Renal cortex interstitium (tissue), 11 donors: ENCODE data around the gene MTFR1L. TPM values are rescaled to one million over a fixed set of nuclear protein-coding genes. Genes with fewer than 3 reads are reported as not detected.

Experiments used
- DNase-seq, 11 donors: peaks; one replicate each; pipeline ENCODE4 v3.0.0-alpha.2; 2013; ENCODE audit warnings: low read depth in 9 of 11, low spot score in 4 of 11; ENCODE audit errors: extremely low read depth in 1 of 11
- polyA plus RNA-seq, 3 donors: library from polyadenylated mRNA; unstranded; fragments of 120-200 nt; gene quantifications; one replicate each; pipeline ENCODE4 v1.2.1, GENCODE V29; 2013; ENCODE audit not compliant: insufficient read length in 3 of 3

MTFR1L gene
- polyA plus RNA-seq, 3 donors: 91.0 to 103 (median 97.6) TPM

GRCh38 chr1:25814549-25815087 is 5.1 kb upstream of the MTFR1L start:
- no peak for DNase-seq

- DNase-seq: no peak
These were observed 4.3 kb upstream of the MTFR1L start for GRCh38 chr1:25815208-25816111.

GRCh38 chr1:25816112-25816718 is 3.5 kb upstream of the MTFR1L start:
- no peak for DNase-seq

- DNase-seq: no peak
These were observed 1.8 kb upstream of the MTFR1L start for GRCh38 chr1:25817840-25818501.

- DNase-seq: no peak
These were observed 1.2 kb upstream of the MTFR1L start for GRCh38 chr1:25818569-25818968.

GRCh38 chr1:25820247-25821111 is 725 bp downstream of the MTFR1L start:
- no peak for DNase-seq

GRCh38 chr1:25821112-25821476 is 1.3 kb downstream of the MTFR1L start:
- no peak for DNase-seq

GRCh38 chr1:25821630-25822091 is 1.9 kb downstream of the MTFR1L start:
- no peak for DNase-seq

GRCh38 chr1:25825605-25826004 is 5.9 kb downstream of the MTFR1L start:
- no peak for DNase-seq

GRCh38 chr1:25826571-25826970 is 6.8 kb downstream of the MTFR1L start:
- DNase-seq: no peak

GRCh38 chr1:25828491-25828890 is 8.7 kb downstream of the MTFR1L start:
- no peak for DNase-seq

GRCh38 chr1:25829046-25829445 is 9.3 kb downstream of the MTFR1L start:
- DNase-seq: no peak

GRCh38 chr1:25831569-25832196 is 11.9 kb downstream of the MTFR1L start:
- no peak for DNase-seq

GRCh38 chr1:25832336-25833037 is 12.7 kb downstream of the MTFR1L start:
- DNase-seq: no peak

- DNase-seq: no peak
These were observed 13.4 kb downstream of the MTFR1L start for GRCh38 chr1:25833158-25833557.

GRCh38 chr1:25834894-25835293 is 15.1 kb downstream of the MTFR1L start:
- DNase-seq: no peak

GRCh38 chr1:25836695-25837094 is 16.9 kb downstream of the MTFR1L start:
- no peak for DNase-seq
